DMS79 treated with DMSO at 0.1 percent for 48 hours (cell line): ENCODE data around the gene SPAG16.
"Not testable (repeated sequence)": the region's sequence is repeated elsewhere in the genome, so short reads cannot be mapped to it uniquely, and the experiment has no call there.

ENCODE experiments used
- DNase-seq: peaks from one replicate; lab custom pipeline; 2025; lab: John Stamatoyannopoulos, UW

SPAG16 gene

DNA sequence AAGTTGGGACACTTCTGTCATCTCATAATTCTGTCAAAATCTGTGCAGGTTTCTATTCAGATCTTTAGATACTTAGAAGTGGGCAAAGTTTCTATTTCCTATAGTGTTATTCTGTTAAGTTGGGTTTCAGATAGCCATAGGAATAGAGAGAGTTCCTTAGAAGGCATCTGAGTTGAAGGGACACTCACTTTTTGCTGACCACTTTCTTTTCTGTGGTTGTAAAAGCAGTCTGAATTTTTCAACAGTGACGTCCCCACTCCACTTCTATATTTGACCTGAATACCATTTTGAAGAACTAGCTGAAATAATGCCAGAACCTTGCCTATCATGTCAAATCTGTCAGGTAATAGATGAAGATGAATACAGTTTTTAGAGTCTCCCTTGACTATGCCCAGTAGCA is 267.3 kb downstream of the SPAG16 start:
- DNase-seq, result no peak

- no peak for DNase-seq
These were observed 274.8 kb downstream of the SPAG16 start for GRCh38 chr2:213559053-213559452.

- no peak for DNase-seq
These were observed 277.5 kb downstream of the SPAG16 start for GRCh38 chr2:213561759-213562158.

DNA sequence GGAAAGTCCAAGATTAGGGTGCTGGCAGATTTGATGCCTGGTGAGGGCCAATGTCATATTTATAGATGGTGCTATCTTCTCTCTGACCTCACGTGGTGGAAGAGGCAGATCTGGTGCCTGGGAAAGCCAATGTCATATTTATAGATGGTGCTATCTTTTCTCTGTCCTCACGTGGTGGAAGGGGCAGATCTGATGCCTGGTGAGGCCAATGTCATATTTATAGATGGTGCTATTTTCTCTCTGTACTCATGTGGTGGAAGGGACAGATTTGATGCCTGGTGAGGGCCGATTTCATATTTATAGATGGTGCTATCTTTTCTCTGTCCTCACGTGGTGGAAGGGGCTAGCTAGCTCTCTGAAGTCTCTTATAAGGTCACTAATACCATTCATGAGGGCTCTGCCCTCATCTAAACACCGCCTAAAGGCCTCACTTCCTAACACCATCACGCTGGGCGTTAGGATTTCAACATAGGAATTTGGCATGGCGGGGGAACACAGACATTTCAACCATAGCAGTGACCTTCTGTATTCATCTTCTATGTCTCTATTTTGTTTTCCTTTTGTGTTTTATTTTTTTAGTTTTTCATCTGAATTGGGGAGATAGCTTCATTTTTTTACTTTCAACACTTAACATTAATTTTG is 278.4 kb downstream of the SPAG16 start:
- no peak for DNase-seq

DNA sequence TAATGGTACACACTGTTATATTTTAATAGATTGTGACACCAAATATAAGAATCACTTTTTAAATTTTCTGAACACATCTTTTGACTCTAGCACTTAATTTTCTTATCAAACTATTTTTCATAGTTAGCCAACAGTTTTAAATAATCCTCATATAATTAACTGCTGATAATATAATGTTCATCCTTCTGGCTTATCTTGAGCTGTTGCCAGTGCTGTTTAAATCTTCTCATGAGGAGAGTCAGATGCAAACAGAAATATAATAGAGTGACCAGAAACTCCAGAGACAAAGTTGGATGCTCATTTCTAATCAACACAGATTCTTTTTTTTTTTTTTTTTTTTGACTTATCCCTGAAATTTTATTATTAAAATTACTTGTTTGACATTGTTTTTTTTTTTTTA is 282.6 kb downstream of the SPAG16 start:
- no peak for DNase-seq

- DNase-seq, result no peak
These were observed 325.4 kb downstream of the SPAG16 start for GRCh38 chr2:213609570-213610170.

GRCh38 chr2:213627054-213627710 is 342.9 kb downstream of the SPAG16 start:
- no peak for DNase-seq

GRCh38 chr2:213627835-213628460 is 343.7 kb downstream of the SPAG16 start:
- no peak for DNase-seq

- DNase-seq, result no peak
These were observed 356.6 kb downstream of the SPAG16 start for GRCh38 chr2:213640738-213641425.

- no peak for DNase-seq
These were observed 360.7 kb downstream of the SPAG16 start for GRCh38 chr2:213644926-213645325.

- no peak for DNase-seq
These were observed 364.9 kb downstream of the SPAG16 start for GRCh38 chr2:213649176-213649575.

- DNase-seq, result no peak
These were observed 380.6 kb downstream of the SPAG16 start for GRCh38 chr2:213664817-213665216.

DNA sequence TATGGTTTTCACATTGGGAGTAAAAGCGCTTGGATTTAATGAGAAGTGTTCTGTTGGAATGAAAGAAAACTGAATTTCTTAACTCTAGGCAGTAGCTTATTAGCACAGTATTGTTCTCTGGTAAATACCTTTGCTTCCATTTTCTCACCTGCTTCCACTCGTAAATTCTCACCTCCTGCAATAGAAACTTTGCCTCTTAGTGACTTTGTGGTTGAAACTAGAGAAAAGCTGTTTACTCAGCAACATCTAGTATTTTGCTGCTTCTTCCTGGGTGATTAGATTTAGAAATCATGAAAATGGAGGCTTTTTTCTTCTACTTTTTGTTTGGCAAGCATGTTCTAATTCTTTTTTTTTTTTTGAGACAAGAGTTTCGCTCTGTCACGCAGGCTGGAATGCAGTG is 385.4 kb downstream of the SPAG16 start:
- DNase-seq, result no peak

- no peak for DNase-seq
These were observed 394.4 kb downstream of the SPAG16 start for GRCh38 chr2:213678437-213679218.

GRCh38 chr2:213679894-213680293 is 395.6 kb downstream of the SPAG16 start:
- DNase-seq, result no peak

DNA sequence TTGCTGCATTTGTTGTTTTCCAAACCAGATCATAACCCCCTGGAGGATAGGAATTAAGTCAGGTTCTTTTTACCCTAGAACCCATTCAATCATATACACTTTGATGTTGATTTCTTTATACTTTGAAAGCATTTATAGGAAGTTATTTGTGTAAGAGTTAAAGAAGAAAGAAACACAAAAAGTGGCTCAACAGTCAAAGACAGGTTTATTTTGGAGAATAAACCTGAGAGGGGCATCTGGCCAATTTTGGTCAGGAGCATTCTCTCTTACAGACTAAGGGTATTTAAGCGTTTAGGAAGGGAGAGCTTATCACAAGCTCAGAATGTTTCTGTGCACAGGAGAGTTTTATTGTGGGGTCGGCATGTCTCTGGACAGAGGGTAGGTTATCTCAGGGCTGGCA is 398.0 kb downstream of the SPAG16 start:
- DNase-seq, result no peak

DNA sequence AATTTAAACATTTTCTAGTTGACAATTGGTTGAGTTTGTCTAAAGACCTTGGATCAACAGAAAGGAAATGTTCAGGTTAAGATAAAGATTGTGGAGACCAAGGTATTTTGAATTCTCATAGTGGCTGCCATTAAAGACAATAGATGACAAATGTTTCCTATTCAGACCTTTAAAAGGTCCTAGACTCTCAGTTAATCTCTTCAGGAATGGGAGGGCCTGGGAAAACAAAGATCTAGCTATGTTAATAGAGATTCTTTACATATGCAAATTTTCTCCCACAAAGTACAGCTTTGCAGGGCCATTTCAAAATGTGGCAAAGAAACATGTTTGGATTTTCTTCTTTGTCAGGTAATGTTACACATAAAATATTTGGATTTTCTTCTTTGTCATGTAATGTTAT is 403.9 kb downstream of the SPAG16 start:
- no peak for DNase-seq

GRCh38 chr2:213688825-213689224 is 404.6 kb downstream of the SPAG16 start:
- not testable (repeated sequence) for DNase-seq

DNA sequence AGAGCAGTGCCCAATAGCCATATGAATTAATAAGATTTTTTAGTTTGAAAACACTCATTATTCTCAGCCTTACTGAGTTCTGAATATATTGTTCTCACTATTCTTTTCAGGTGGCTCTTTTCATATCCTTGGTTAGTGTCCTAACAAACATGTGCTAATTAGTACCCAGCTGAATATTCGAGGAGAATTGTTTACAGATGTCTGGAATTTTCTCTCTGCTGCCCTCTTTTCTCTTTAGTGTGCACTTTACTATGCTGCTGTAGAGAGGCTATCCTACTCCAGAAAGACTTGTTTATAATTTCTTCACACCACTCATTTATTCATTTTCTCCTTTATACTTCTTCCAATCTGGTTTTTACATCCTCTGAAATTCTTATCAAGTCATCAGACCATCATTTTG is 405.3 kb downstream of the SPAG16 start:
- DNase-seq, result no peak

DNA sequence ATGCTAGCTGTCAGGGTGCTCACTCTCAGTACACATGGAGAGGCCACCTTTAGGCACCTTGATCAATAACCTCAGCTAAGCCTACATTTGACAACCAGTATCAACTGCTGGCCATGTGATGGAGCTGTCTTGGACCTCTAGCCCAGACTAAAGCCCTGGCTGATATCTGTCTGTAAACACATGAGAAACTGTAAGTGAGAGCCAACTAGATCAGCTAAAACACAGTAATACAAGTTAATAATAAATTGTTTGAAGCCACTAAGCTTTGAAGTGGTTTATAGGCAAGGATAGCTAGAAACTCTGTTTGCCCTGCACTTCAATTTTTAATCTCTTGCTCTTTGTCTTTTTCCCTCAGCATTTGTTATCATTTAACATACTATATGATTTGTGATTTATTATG is 407.1 kb downstream of the SPAG16 start:
- DNase-seq, result no peak

- DNase-seq, result no peak
These were observed 412.2 kb downstream of the SPAG16 start for GRCh38 chr2:213696442-213696841.

DNA sequence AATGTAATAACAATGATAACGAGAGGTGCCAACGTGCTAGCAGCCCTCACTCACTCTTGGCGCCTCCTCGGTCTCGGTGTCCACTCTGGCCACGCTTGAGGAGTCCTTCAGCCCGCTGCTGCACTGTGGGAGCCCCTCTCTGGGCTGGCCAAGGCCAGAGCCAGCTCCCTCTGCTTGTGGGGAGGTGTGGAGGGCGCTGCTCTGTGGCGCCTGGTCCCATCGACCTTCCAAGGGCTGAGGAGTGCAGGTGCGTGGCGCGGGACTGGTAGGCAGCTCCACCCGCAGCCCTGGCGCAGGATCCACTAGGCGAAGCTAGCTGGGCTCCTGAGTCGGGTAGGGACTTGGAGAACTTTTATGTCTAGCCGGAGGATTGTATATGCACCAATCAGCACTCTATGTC is 417.1 kb downstream of the SPAG16 start:
- DNase-seq, result not testable (repeated sequence)
